ENCODE results near the gene MAP2K3.
"Not testable (repeated sequence)": the region's sequence is repeated elsewhere in the genome, so short reads cannot be mapped to it uniquely, and the experiment has no call there.

Gene MAP2K3

GRCh38 chr17:21303441-21304065, 19.0 kb downstream of the MAP2K3 start:
- DNase-seq: no peak
- peaks cover 12% of the 10 kb centered on the region for H3K27me3 ChIP-seq (ENCODE audit: insufficient read depth, low read depth, severe bottlenecking)
- H3K4me3 ChIP-seq (ENCODE audit: low read depth, low read length): no peak overlapping the region
- TF ChIP-seq, protein P1, sequence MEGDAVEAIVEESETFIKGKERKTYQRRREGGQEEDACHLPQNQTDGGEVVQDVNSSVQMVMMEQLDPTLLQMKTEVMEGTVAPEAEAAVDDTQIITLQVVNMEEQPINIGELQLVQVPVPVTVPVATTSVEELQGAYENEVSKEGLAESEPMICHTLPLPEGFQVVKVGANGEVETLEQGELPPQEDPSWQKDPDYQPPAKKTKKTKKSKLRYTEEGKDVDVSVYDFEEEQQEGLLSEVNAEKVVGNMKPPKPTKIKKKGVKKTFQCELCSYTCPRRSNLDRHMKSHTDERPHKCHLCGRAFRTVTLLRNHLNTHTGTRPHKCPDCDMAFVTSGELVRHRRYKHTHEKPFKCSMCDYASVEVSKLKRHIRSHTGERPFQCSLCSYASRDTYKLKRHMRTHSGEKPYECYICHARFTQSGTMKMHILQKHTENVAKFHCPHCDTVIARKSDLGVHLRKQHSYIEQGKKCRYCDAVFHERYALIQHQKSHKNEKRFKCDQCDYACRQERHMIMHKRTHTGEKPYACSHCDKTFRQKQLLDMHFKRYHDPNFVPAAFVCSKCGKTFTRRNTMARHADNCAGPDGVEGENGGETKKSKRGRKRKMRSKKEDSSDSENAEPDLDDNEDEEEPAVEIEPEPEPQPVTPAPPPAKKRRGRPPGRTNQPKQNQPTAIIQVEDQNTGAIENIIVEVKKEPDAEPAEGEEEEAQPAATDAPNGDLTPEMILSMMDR (IDR thresholded peaks at IDR 0.05; ENCODE audit: low read depth, low read length): no peak
- no peak overlapping the region; the same call in 1 of the 2 replicates for H3K27ac ChIP-seq
- H3K9me3 ChIP-seq (ENCODE audit: severe bottlenecking): no peaks in the 10 kb centered on the region
- peaks cover 14% of the 10 kb centered on the region; the same call in 1 of the 2 replicates for H3K36me3 ChIP-seq

DNA sequence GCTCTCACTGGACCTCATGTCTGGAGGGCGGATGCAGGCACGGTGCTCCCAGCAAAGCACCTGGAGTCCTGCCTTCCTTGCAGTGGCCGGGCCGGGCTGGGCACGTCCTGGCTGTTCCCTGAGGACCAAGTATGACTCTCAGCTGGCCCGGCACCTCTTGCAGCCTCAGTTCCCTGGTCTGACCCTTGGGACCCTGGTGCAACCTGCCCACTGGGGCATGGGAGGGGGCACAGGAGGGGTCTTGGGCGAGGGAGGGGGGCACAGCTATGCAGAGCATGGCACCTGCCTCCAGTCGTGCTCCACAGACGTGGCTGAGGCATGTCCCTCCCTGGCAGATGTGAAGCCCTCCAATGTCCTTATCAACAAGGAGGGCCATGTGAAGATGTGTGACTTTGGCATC, 19.6 kb downstream of the MAP2K3 start:
- Histone ChIP-seq H3K9me3 (ENCODE audit: severe bottlenecking) (no peaks in the 10 kb centered on the region), H3K27ac (no peak overlapping the region), H3K27me3 (ENCODE audit: insufficient read depth, low read depth, severe bottlenecking) (peaks cover 12% of the 10 kb centered on the region), H3K4me3 (ENCODE audit: low read depth, low read length) (no peak overlapping the region), H3K36me3 (peaks cover 12% of the 10 kb centered on the region; the same call in 1 of the 2 replicates)
- TF ChIP-seq, protein P1 (IDR thresholded peaks at IDR 0.05; ENCODE audit: low read depth, low read length): no peak
- DNase-seq: no peak

DNA sequence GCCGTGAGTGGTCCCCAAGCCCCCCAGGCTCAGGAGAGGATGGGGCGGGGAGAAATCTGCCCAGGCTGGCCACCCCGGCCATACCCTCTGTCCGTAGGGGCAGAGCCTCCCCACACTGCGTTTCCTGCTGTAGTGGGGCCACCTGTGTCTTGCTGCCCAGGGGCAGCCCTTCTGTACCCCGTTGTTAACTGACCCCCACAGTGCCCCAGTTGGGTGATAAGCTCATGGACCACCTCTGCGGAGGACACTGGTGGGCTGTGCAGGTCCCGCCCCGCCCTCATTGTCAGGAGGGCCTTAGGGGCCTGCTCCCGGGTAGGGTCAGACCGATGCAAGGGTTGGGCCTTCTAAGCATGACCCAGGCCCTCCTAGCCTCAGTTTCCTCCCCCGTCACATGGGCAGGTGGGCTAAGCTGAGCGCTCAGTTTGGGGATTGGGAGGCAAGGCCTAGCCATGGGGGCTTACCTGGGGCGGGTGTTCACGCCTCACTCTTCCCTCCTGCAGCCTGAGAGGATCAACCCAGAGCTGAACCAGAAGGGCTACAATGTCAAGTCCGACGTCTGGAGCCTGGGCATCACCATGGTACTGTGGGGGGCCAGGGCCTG, 20.1 kb downstream of the MAP2K3 start:
- H3K27ac ChIP-seq, H3K36me3 ChIP-seq: not testable (repeated sequence)

GRCh38 chr17:21305431-21306180, 21.1 kb downstream of the MAP2K3 start:
- not testable (repeated sequence) for H3K4me3 ChIP-seq (ENCODE audit: low read depth, low read length); DNase-seq; H3K36me3 ChIP-seq

More for the DNA sequence above, 20.1 kb downstream of the MAP2K3 start:
- peaks cover 12% of the 10 kb centered on the region for H3K27me3 ChIP-seq (ENCODE audit: insufficient read depth, low read depth, severe bottlenecking)
- not testable (repeated sequence) for H3K4me3 ChIP-seq (ENCODE audit: low read depth, low read length); DNase-seq; H3K9me3 ChIP-seq (ENCODE audit: severe bottlenecking)

GRCh38 chr17:21306611-21307272, 22.2 kb downstream of the MAP2K3 start:
- not testable (repeated sequence) for H3K4me3 ChIP-seq (ENCODE audit: low read depth, low read length); H3K9me3 ChIP-seq (ENCODE audit: severe bottlenecking); DNase-seq; H3K27ac ChIP-seq; H3K36me3 ChIP-seq
- H3K27me3 ChIP-seq (ENCODE audit: insufficient read depth, low read depth, severe bottlenecking): peaks cover 12% of the 10 kb centered on the region

More at GRCh38 chr17:21305431-21306180, 21.1 kb downstream of the MAP2K3 start:
- not testable (repeated sequence) for H3K9me3 ChIP-seq (ENCODE audit: severe bottlenecking); H3K27ac ChIP-seq
- H3K27me3 ChIP-seq (ENCODE audit: insufficient read depth, low read depth, severe bottlenecking): peaks cover 12% of the 10 kb centered on the region

- H3K4me3 ChIP-seq (ENCODE audit: low read depth, low read length); H3K36me3 ChIP-seq: not testable (repeated sequence)
- peaks cover 12% of the 10 kb centered on the region for H3K27me3 ChIP-seq (ENCODE audit: insufficient read depth, low read depth, severe bottlenecking)
Measured at GRCh38 chr17:21307273-21307625, 22.7 kb downstream of the MAP2K3 start.

GRCh38 chr17:21308931-21309381, 24.4 kb downstream of the MAP2K3 start:
- not testable (repeated sequence) for H3K27me3 ChIP-seq (ENCODE audit: insufficient read depth, low read depth, severe bottlenecking); H3K27ac ChIP-seq; DNase-seq; H3K36me3 ChIP-seq; H3K9me3 ChIP-seq (ENCODE audit: severe bottlenecking); H3K4me3 ChIP-seq (ENCODE audit: low read depth, low read length)

More at GRCh38 chr17:21307273-21307625, 22.7 kb downstream of the MAP2K3 start:
- H3K27ac ChIP-seq; DNase-seq; H3K9me3 ChIP-seq (ENCODE audit: severe bottlenecking): not testable (repeated sequence)

DNA sequence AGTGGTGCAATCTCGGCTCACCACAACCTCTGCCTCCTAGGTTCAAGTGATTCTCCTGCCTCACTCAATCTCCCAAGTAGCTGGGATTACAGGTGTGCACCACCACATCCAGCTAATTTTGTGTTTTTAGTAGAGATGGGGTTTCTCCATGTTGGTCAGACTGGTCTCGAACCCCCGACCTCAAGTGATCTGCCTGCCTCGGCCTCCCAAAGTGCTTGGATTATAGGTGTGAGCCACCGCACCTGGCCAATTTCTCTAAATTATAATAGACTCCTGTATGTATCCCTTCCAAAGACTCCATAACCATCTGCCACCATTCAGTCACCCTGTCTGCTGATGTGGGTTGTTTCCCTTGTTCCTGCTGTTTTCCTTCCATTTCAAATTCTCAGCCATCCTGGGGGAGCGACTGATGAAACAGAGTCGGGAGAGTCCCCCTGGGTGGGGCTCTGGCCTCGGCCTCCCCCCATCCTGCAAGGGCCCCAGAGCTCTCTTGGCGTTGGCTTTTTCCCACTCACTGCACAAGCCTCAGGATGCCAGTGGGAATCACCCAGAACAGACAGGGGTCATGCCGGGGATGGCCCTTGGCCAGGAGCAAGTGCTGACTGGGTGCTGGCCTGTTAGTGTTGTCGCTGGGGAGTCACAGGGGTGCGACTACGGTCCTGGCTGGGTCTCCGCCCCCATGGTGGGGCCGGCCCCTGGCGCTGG, 25.7 kb downstream of the MAP2K3 start:
- not testable (repeated sequence) for H3K9me3 ChIP-seq (ENCODE audit: severe bottlenecking); H3K4me3 ChIP-seq (ENCODE audit: low read depth, low read length); H3K36me3 ChIP-seq; H3K27ac ChIP-seq; H3K27me3 ChIP-seq (ENCODE audit: insufficient read depth, low read depth, severe bottlenecking); DNase-seq

- H3K27me3 ChIP-seq (ENCODE audit: insufficient read depth, low read depth, severe bottlenecking); H3K36me3 ChIP-seq; DNase-seq; H3K4me3 ChIP-seq (ENCODE audit: low read depth, low read length); H3K9me3 ChIP-seq (ENCODE audit: severe bottlenecking); H3K27ac ChIP-seq: not testable (repeated sequence)
Measured at GRCh38 chr17:21310766-21311602, 26.5 kb downstream of the MAP2K3 start.

Data from WERI-Rb-1 (cell line).